Measurements from ENCODE around the gene PLOD3. TPM values are rescaled to one million over a fixed set of nuclear protein-coding genes. Genes with fewer than 3 reads are reported as not detected.

Gene PLOD3
- total RNA-seq, 1 experiment from 2014 or later: 48.3 TPM

GRCh38 chr7:101197991-101198390 lies 19.4 kb downstream of the PLOD3 start:
- Mint-ChIP-seq H3K27me3 (ENCODE audit: low read depth) (peaks cover 15% of the 10 kb centered on the region), H3K27ac (no peak overlapping the region), H3K4me3 (no peak overlapping the region), H3K36me3 (no peaks in the 10 kb centered on the region), H3K4me1 (peaks cover 28% of the 10 kb centered on the region), H3K9me3 (no peaks in the 10 kb centered on the region)
- DNase-seq (ENCODE audit: low spot score) (no peak), ATAC-seq (no peak)
- ChIA-PET CTCF (no interaction called here), POLR2A (no interaction called here)
- no peak for TF ChIP-seq PRDM15 (CRISPR knock-in tag; IDR thresholded peaks at IDR 0.05)
- peak; percentile 45; the same call in 1 of the 2 replicates for TF ChIP-seq FOXP1 (CRISPR knock-in tag; IDR thresholded peaks at IDR 0.05; ENCODE audit: borderline replicate concordance)

- Mint-ChIP-seq H3K9me3 (no peaks in the 10 kb centered on the region), H3K27ac (no peak overlapping the region), H3K4me1 (peaks cover 13% of the 10 kb centered on the region), H3K27me3 (ENCODE audit: low read depth) (no peaks in the 10 kb centered on the region; the same call in 1 of the 2 replicates), H3K36me3 (no peaks in the 10 kb centered on the region), H3K4me3 (no peak overlapping the region)
- no peak for ATAC-seq
- TF ChIP-seq ARID4B (CRISPR knock-in tag; IDR thresholded peaks at IDR 0.05; ENCODE audit: borderline replicate concordance) (no peak), NR3C1 (CRISPR knock-in tag; conservative IDR thresholded peaks at IDR 0.05; ENCODE audit: low read depth) (no peak), FOXP1 (CRISPR knock-in tag; IDR thresholded peaks at IDR 0.05; ENCODE audit: borderline replicate concordance) (no peak), NFE2L1 (CRISPR knock-in tag; IDR thresholded peaks at IDR 0.05) (no peak), MAX (CRISPR knock-in tag; IDR thresholded peaks at IDR 0.05) (no peak), FOXJ3 (CRISPR knock-in tag; IDR thresholded peaks at IDR 0.05; ENCODE audit: borderline replicate concordance) (no peak), ATF6 (CRISPR knock-in tag; IDR thresholded peaks at IDR 0.05) (no peak), ZNF232 (CRISPR knock-in tag; IDR thresholded peaks at IDR 0.05) (no peak), E2F1 (CRISPR knock-in tag; IDR thresholded peaks at IDR 0.05) (no peak), CREB1 (CRISPR knock-in tag; IDR thresholded peaks at IDR 0.05) (no peak), MXD4 (CRISPR knock-in tag; IDR thresholded peaks at IDR 0.05; ENCODE audit: borderline replicate concordance) (no peak), TCF7 (CRISPR knock-in tag; IDR thresholded peaks at IDR 0.05; ENCODE audit: low read depth) (no peak), NR2C2 (CRISPR knock-in tag; IDR thresholded peaks at IDR 0.05) (no peak), ZNF281 (CRISPR knock-in tag; IDR thresholded peaks at IDR 0.05) (no peak), SMAD4 (CRISPR knock-in tag; IDR thresholded peaks at IDR 0.05) (no peak), FOXK1 (CRISPR knock-in tag; IDR thresholded peaks at IDR 0.05) (no peak)
- no peak for DNase-seq (ENCODE audit: low spot score)
- POLR2A ChIA-PET: interaction anchor here (0.6 kb wide), 1 partner anchor 112 kb away, joined by 3 read pairs; no protein-coding TSS in a partner anchor
- CTCF ChIA-PET: interaction anchor here (1.6 to 8.0 kb wide), 3 partner anchors 22 to 87 kb away, joined by 7 to 217 read pairs (median 16); no protein-coding TSS in a partner anchor
Observed at GRCh38 chr7:101195884-101196283, 21.5 kb downstream of the PLOD3 start.

All from WTC11 (cell line).